K562 (cell line): ENCODE results near the gene SLC12A4. TPM values are rescaled to one million over a fixed set of nuclear protein-coding genes. Genes with fewer than 3 reads are reported as not detected.
A peak's percentile ranks its signal among the peaks of the same experiment; 100 is the strongest.

ENCODE experiments used
- ATAC-seq: fragments of 200-7000 bp; cut with Tn5 transposase; 3 replicates; pipeline ENCODE4 v1.9.1; 2020; ENCODE audit warnings: moderate library complexity
- BruUV-seq: library from RNA; stranded (reverse); fragments of 400-500 nt; replicated peaks from 2 replicates; lab custom pipeline; 2021; lab: Mats Ljungman, UMichigan
- CTCF ChIA-PET: fragments of 300-600 bp; formaldehyde crosslinking; extraction: SDS; loops from one replicate; lab custom pipeline; 2021; ENCODE audit warnings: low intra/inter-chr PET ratio; lab: Yijun Ruan, JAX
- POLR2A ChIA-PET: fragments of 300-600, 350-650 bp; sonication (Branson Sonifier 250); formaldehyde crosslinking; extraction: SDS; loops from one replicate; lab custom pipeline; 2021; ENCODE audit warnings: antibody characterized with exemption, inconsistent platforms; lab: Yijun Ruan, JAX
- DNase-seq, 4 experiments: peaks; one replicate each; pipeline versions ENCODE4 v3.0.0 to v3.0.0-alpha.2; 2011 to 2018; ENCODE audit warnings: low spot score in 3 of 4, mixed read lengths in 3 of 4; ENCODE audit errors: extremely low read depth in 1 of 4
- FAIRE-seq: peaks from 2 replicates; lab custom pipeline; 2011; peaks lifted over from hg19 to GRCh38; lab: Jason Lieb, UNC
- H2AFZ ChIP-seq: 2 replicates; pipeline ENCODE4 v1.6.0; 2011; ENCODE audit warnings: low read depth, low read length, control low read depth, inconsistent platforms
- H3K27ac ChIP-seq: fragments of 200-600 bp; 3 replicates; pipeline ENCODE4 v1.8.0; 2011; ENCODE audit warnings: low read depth, mild to moderate bottlenecking, control low read depth, inconsistent platforms, low read length, moderate library complexity, mixed read lengths; ENCODE audit errors: extremely low read depth
- H3K27me3 ChIP-seq, 2 experiments: fragments of 300-600 bp in 1 of 2; 2 replicates in 1 of 2; 3 replicates in 1 of 2; pipeline versions ENCODE4 v1.6.0 to v1.8.0; 2011; ENCODE audit warnings: inconsistent platforms in 2 of 2, low read length in 2 of 2, mild to moderate bottlenecking in 1 of 2, mixed read lengths in 1 of 2, moderate library complexity in 1 of 2; ENCODE audit not compliant: control insufficient read depth in 2 of 2, insufficient read depth in 2 of 2
- H3K36me3 ChIP-seq: fragments of 300-600 bp; 3 replicates; pipeline ENCODE4 v1.8.0; 2011; ENCODE audit warnings: mild to moderate bottlenecking, low read length, inconsistent platforms; ENCODE audit not compliant: control insufficient read depth, insufficient read depth
- H3K4me1 ChIP-seq, 2 experiments: fragments of 200-600 bp in 1 of 2; replicated peaks in 1 of 2; 2 replicates in 1 of 2; 3 replicates in 1 of 2; pipeline versions ENCODE4 v1.5.1 to v1.8.0; 2011; ENCODE audit warnings: inconsistent platforms in 2 of 2, low read length in 2 of 2, mild to moderate bottlenecking in 1 of 2, mixed read lengths in 1 of 2, moderate library complexity in 1 of 2; ENCODE audit not compliant: control insufficient read depth in 2 of 2, insufficient read depth in 2 of 2
- H3K4me2 ChIP-seq: 2 replicates; pipeline ENCODE4 v1.6.1; 2011; ENCODE audit warnings: low read length, control low read depth, inconsistent platforms, mixed read lengths; ENCODE audit not compliant: insufficient read depth
- H3K4me3 ChIP-seq: fragments of 200-600 bp; sonication (generic), shearing (Covaris generic); 2 replicates; pipeline ENCODE4 v1.5.1; 2016; ENCODE audit warnings: control low read depth, inconsistent platforms
- H3K79me2 ChIP-seq: fragments of 200-600 bp; 3 replicates; pipeline ENCODE4 v1.8.0; 2011; ENCODE audit warnings: low read length, inconsistent platforms; ENCODE audit not compliant: control insufficient read depth, insufficient read depth
- H3K9ac ChIP-seq, 2 experiments: 2 replicates each; pipeline versions ENCODE4 v1.6.0 to v1.6.1; 2011; ENCODE audit warnings: low read depth in 2 of 2, low read length in 2 of 2, control low read depth in 1 of 2, inconsistent platforms in 1 of 2, mild to moderate bottlenecking in 1 of 2, mixed read lengths in 1 of 2; ENCODE audit not compliant: insufficient read depth in 1 of 2
- H3K9me1 ChIP-seq: one replicate; pipeline ENCODE4 v1.6.0; 2011; ENCODE audit warnings: inconsistent platforms, mild to moderate bottlenecking, low read length, moderate library complexity; ENCODE audit not compliant: control insufficient read depth, insufficient read depth
- H3K9me3 ChIP-seq: replicated peaks from 2 replicates; pipeline ENCODE4 v1.5.1; 2011; ENCODE audit warnings: low read depth, low read length, inconsistent platforms; ENCODE audit not compliant: control insufficient read depth, insufficient read depth
- H4K20me1 ChIP-seq: replicated peaks from 2 replicates; pipeline ENCODE4 v1.6.1; 2011; ENCODE audit warnings: low read length, inconsistent platforms, mixed read lengths; ENCODE audit not compliant: control insufficient read depth, insufficient read depth
- ESRRB ChIP-seq: fragments of 250-450 bp; sonication (Bioruptor Pico); IDR thresholded peaks from 2 replicates; pipeline ENCODE4 v1.5.0; 2020; ENCODE audit warnings: mild to moderate bottlenecking, moderate library complexity, borderline replicate concordance
- KLF16 ChIP-seq: IDR thresholded peaks from 2 replicates; pipeline ENCODE4 v1.6.1; 2016; ENCODE audit warnings: antibody characterized with exemption
- NFATC3 ChIP-seq: fragments of 450-650 bp; IDR thresholded peaks from 2 replicates; pipeline ENCODE4 v1.6.1; 2017; ENCODE audit warnings: mild to moderate bottlenecking
- NFXL1 ChIP-seq: fragments of 450-650 bp; formaldehyde crosslinking; IDR thresholded peaks from 2 replicates; pipeline ENCODE4 v1.4.0; 2021; ENCODE audit warnings: mild to moderate bottlenecking
- TAF1 ChIP-seq: IDR thresholded peaks from 2 replicates; pipeline ENCODE4 v1.6.1; 2011; ENCODE audit warnings: mild to moderate bottlenecking, low read length, moderate library complexity; ENCODE audit not compliant: insufficient read depth, control insufficient read depth, severe bottlenecking; ENCODE audit errors: extremely low read depth
- ZBTB33 ChIP-seq: sonication (generic); formaldehyde crosslinking; IDR thresholded peaks from 2 replicates; pipeline ENCODE4 v1.8.1; 2023; ENCODE audit warnings: mild to moderate bottlenecking, missing genetic modification reagents
- ZNF347 ChIP-seq: fragments of 450-650 bp; formaldehyde crosslinking; IDR thresholded peaks from 2 replicates; pipeline ENCODE4 v1.4.0; 2020; ENCODE audit warnings: low read depth, mild to moderate bottlenecking, moderate library complexity
- ZNF79 ChIP-seq: fragments of 250-450 bp; sonication (Bioruptor Pico); IDR thresholded peaks from 2 replicates; pipeline ENCODE4 v1.4.0; 2020; ENCODE audit warnings: low read depth, mild to moderate bottlenecking, moderate library complexity
- WGBS: fragments of 100-300 bp; shearing (Covaris generic); methylation state at CpG from one replicate; pipeline ENCODE4 v1.1.6; 2016; ENCODE audit warnings: low coverage, mixed read lengths; ENCODE audit not compliant: insufficient coverage; ENCODE audit errors: missing lambda C conversion rate; 5-methylcytosine and 5-hydroxymethylcytosine counted together
- in situ Hi-C: fragments of 300-500 bp; cut with MboI; formaldehyde crosslinking; loops from 4 replicates; pipeline ENCODE4 v1.15.0; 2018; ENCODE audit warnings: inconsistent platforms, mixed read lengths
- intact Hi-C: fragments of 100-400 bp; cut with micrococcal nuclease; formaldehyde crosslinking; loops from 2 replicates; pipeline ENCODE4 v1.14.2; 2022
- polyA plus RNA-seq, 8 experiments: library from polyadenylated mRNA; depleted of rRNA in 4 of 8; stranded (reverse) in 5 of 8; unstranded in 3 of 8; fragments of >200 nt; fragmentation: Nextera tagmentation in 2 of 8; fragmentation: Illumina TruSeq in 1 of 8; extraction: Ambion mirVana in 2 of 8; extraction: Trizol in 1 of 8; gene quantifications; 2 replicates each; pipeline versions ENCODE4 v1.2.1 to v1.2.3, GENCODE V29; 2011 to 2014; ENCODE audit warnings: inconsistent platforms in 1 of 8, missing spikeins in 1 of 8
- total RNA-seq, 7 experiments: library from RNA; depleted of rRNA in 6 of 7; stranded (reverse); fragments of >200 nt in 6 of 7; fragmentation: Illumina TruSeq in 2 of 7; extraction: Trizol in 2 of 7; gene quantifications; 2 replicates each; pipeline versions ENCODE4 v1.2.1 to v1.2.3, GENCODE V29; 2011 to 2021; ENCODE audit warnings: low replicate concordance in 1 of 7

The SLC12A4 gene
- total and polyA plus RNA-seq, 9 of the 15 experiments (the other 6 are each of a cell fraction or from before 2014, with no cell fraction given): 0.75 to 43.5 (median 15.0) TPM

GRCh38 chr16:67982011-67982696 is 13.7 kb upstream of the SLC12A4 start:
- no peak overlapping the region for H3K4me2 ChIP-seq
- H3K79me2 ChIP-seq: no peaks in the 10 kb centered on the region
- H3K9me3 ChIP-seq: no peaks in the 10 kb centered on the region
- FAIRE-seq (no peak), ATAC-seq (no peak), DNase-seq (no peak)
- no peak overlapping the region for H3K4me3 ChIP-seq
- no peak overlapping the region for H2AFZ ChIP-seq
- TF ChIP-seq ZNF347 (no peak), TAF1 (no peak), NFATC3 (no peak), ZNF79 (CRISPR knock-in tag) (no peak), ZBTB33 (0 out of 2 replicates have a peak, but pooled peaks have one; percentile 25), NFXL1 (CRISPR knock-in tag) (no peak), ESRRB (no peak), KLF16 (no peak)
- peaks cover 0 to 4% of the 10 kb centered on the region in 2 experiments; a peak in 1 of 5 replicates for H3K27me3 ChIP-seq
- no peaks in the 10 kb centered on the region for H3K36me3 ChIP-seq
- intact Hi-C loops: no loop called here
- H3K4me1 ChIP-seq: peaks cover 14 to 27% of the 10 kb centered on the region in 2 experiments
- BruUV-seq: no TSS peak
- no peaks in the 10 kb centered on the region for H3K9me1 ChIP-seq
- 82% methylated on average over 38 of the region's 49 CpGs for WGBS
- POLR2A ChIA-PET: interaction anchor here (0.7 to 1.5 kb wide), 3 partner anchors 9 to 16 kb away, joined by 3 to 4 read pairs (median 3); no protein-coding TSS in a partner anchor
- CTCF ChIA-PET: no interaction called here
- H3K9ac ChIP-seq: no peak overlapping the region
- no peak overlapping the region for H3K27ac ChIP-seq
- in situ Hi-C loops: no loop called here
- no peaks in the 10 kb centered on the region for H4K20me1 ChIP-seq
